Measurements from ENCODE around the gene SIX3. TPM values are rescaled to one million over a fixed set of nuclear protein-coding genes. Genes with fewer than 3 reads are reported as not detected.

SIX3 gene
- total RNA-seq, 1 donor from 2014 or later, result not detected

GRCh38 chr2:44950646-44951045 is 9.1 kb downstream of the SIX3 start:
- peak overlapping the region; percentile 54 for H3K4me3 Mint-ChIP-seq
- H3K36me3 Mint-ChIP-seq (ENCODE audit: low read depth), result no peaks in the 10 kb centered on the region
- no peak overlapping the region for H3K27ac Mint-ChIP-seq (ENCODE audit: unreplicated experiment)

GRCh38 chr2:44951124-44951523 is 9.6 kb downstream of the SIX3 start:
- Mint-ChIP-seq H3K4me1 (peaks cover 37% of the 10 kb centered on the region), H3K9me3 (no peaks in the 10 kb centered on the region), H3K4me3 (peak overlapping the region; percentile 50), H3K27ac (ENCODE audit: unreplicated experiment) (no peak overlapping the region), H3K36me3 (ENCODE audit: low read depth) (no peaks in the 10 kb centered on the region), H3K27me3 (ENCODE audit: low read depth) (peaks cover 97% of the 10 kb centered on the region)
- no peak for TF ChIP-seq CTCF (conservative IDR thresholded peaks at IDR 0.05)
- no peak for DNase-seq (ENCODE audit: low read depth, low spot score)

More at GRCh38 chr2:44950646-44951045, 9.1 kb downstream of the SIX3 start:
- Mint-ChIP-seq H3K9me3 (no peaks in the 10 kb centered on the region), H3K4me1 (peaks cover 37% of the 10 kb centered on the region), H3K27me3 (ENCODE audit: low read depth) (peaks cover 97% of the 10 kb centered on the region)
- TF ChIP-seq CTCF (conservative IDR thresholded peaks at IDR 0.05), result no peak
- no peak for DNase-seq (ENCODE audit: low read depth, low spot score)

- no peaks in the 10 kb centered on the region for H3K9me3 Mint-ChIP-seq
- no peak for DNase-seq (ENCODE audit: low read depth, low spot score)
- H3K4me3 Mint-ChIP-seq, result peak overlapping the region; percentile 50
- H3K4me1 Mint-ChIP-seq, result peaks cover 37% of the 10 kb centered on the region
- no peak overlapping the region for H3K27ac Mint-ChIP-seq (ENCODE audit: unreplicated experiment)
- H3K36me3 Mint-ChIP-seq (ENCODE audit: low read depth), result no peaks in the 10 kb centered on the region
- peaks cover 97% of the 10 kb centered on the region for H3K27me3 Mint-ChIP-seq (ENCODE audit: low read depth)
- no peak for TF ChIP-seq CTCF (conservative IDR thresholded peaks at IDR 0.05)
These were observed 10.2 kb downstream of the SIX3 start for GRCh38 chr2:44951714-44952113.

GRCh38 chr2:44952143-44952805 is 10.8 kb downstream of the SIX3 start:
- peak; percentile 74 for DNase-seq (ENCODE audit: low read depth, low spot score)
- Mint-ChIP-seq H3K4me3 (peak overlapping the region; percentile 64), H3K4me1 (peaks cover 37% of the 10 kb centered on the region), H3K36me3 (ENCODE audit: low read depth) (no peaks in the 10 kb centered on the region), H3K27ac (ENCODE audit: unreplicated experiment) (no peak overlapping the region), H3K27me3 (ENCODE audit: low read depth) (peaks cover 97% of the 10 kb centered on the region), H3K9me3 (no peaks in the 10 kb centered on the region)
- peak; percentile 90 for TF ChIP-seq CTCF (conservative IDR thresholded peaks at IDR 0.05)

- H3K4me1 Mint-ChIP-seq, result peaks cover 37% of the 10 kb centered on the region
- H3K9me3 Mint-ChIP-seq, result no peaks in the 10 kb centered on the region
- H3K27ac Mint-ChIP-seq (ENCODE audit: unreplicated experiment), result no peak overlapping the region
- no peaks in the 10 kb centered on the region for H3K36me3 Mint-ChIP-seq (ENCODE audit: low read depth)
- H3K4me3 Mint-ChIP-seq, result peak overlapping the region; percentile 64
- H3K27me3 Mint-ChIP-seq (ENCODE audit: low read depth), result peaks cover 97% of the 10 kb centered on the region
- no peak for TF ChIP-seq CTCF (conservative IDR thresholded peaks at IDR 0.05)
- no peak for DNase-seq (ENCODE audit: low read depth, low spot score)
These were observed 11.4 kb downstream of the SIX3 start for GRCh38 chr2:44952806-44953498.
